ENCODE data around the gene ARL13B.
"Not testable (repeated sequence)": the region's sequence is repeated elsewhere in the genome, so short reads cannot be mapped to it uniquely, and the experiment has no call there.

ARL13B gene

GRCh38 chr3:94063496-94064119 lies 83.7 kb downstream of the ARL13B start:
- no peak for DNase-seq

- no peak for DNase-seq
These were observed 84.4 kb downstream of the ARL13B start for GRCh38 chr3:94064243-94064860.

GRCh38 chr3:94065122-94065521 lies 85.2 kb downstream of the ARL13B start:
- DNase-seq, result no peak

GRCh38 chr3:94065819-94066480 lies 86.0 kb downstream of the ARL13B start:
- no peak for DNase-seq

GRCh38 chr3:94066506-94067500 lies 86.8 kb downstream of the ARL13B start:
- DNase-seq, result no peak

GRCh38 chr3:94069194-94069813 lies 89.3 kb downstream of the ARL13B start:
- DNase-seq, result peak; percentile 67 to 74

GRCh38 chr3:94070341-94070911 lies 90.5 kb downstream of the ARL13B start:
- no peak for DNase-seq

- no peak for DNase-seq
These were observed 91.8 kb downstream of the ARL13B start for GRCh38 chr3:94071713-94072284.

- no peak for DNase-seq
These were observed 96.1 kb downstream of the ARL13B start for GRCh38 chr3:94076055-94076454.

- DNase-seq, result not testable (repeated sequence)
These were observed 100.6 kb downstream of the ARL13B start for GRCh38 chr3:94080552-94080951.

- no peak for DNase-seq
These were observed 101.9 kb downstream of the ARL13B start for GRCh38 chr3:94081884-94082283.

- no peak for DNase-seq
These were observed 102.5 kb downstream of the ARL13B start for GRCh38 chr3:94082391-94082937.

- no peak for DNase-seq
These were observed 103.3 kb downstream of the ARL13B start for GRCh38 chr3:94083261-94083660.

- DNase-seq, result no peak
These were observed 109.2 kb downstream of the ARL13B start for GRCh38 chr3:94089126-94089525.

GRCh38 chr3:94092086-94092485 lies 112.1 kb downstream of the ARL13B start:
- DNase-seq, result peak; percentile 96 to 97

- no peak for DNase-seq
These were observed 113.2 kb downstream of the ARL13B start for GRCh38 chr3:94093151-94093550.

GRCh38 chr3:94095111-94095510 lies 115.2 kb downstream of the ARL13B start:
- no peak for DNase-seq

GRCh38 chr3:94098452-94098851 lies 118.5 kb downstream of the ARL13B start:
- DNase-seq, result peak; percentile 96 to 98

GRCh38 chr3:94099311-94099710 lies 119.4 kb downstream of the ARL13B start:
- DNase-seq, result no peak

GRCh38 chr3:94101860-94102259 lies 121.9 kb downstream of the ARL13B start:
- DNase-seq, result peak; percentile 35 to 54

All from AML-193 (cell line).